K562 (cell line): ENCODE results near the gene FPGS. TPM values are rescaled to one million over a fixed set of nuclear protein-coding genes. Genes with fewer than 3 reads are reported as not detected.

Source experiments
- CSDE1 ChIP-seq, 2 experiments: fragments of 450-650 bp; IDR thresholded peaks; 2 replicates each; pipeline ENCODE4 v1.6.1; 2016; ENCODE audit warnings: mild to moderate bottlenecking in 1 of 2
- DPF2 ChIP-seq: fragments of 450-650 bp; IDR thresholded peaks from 2 replicates; pipeline ENCODE4 v1.6.1; 2016
- FOXJ2 ChIP-seq: fragments of 200-800 bp; sonication (Bioruptor generic); IDR thresholded peaks from 2 replicates; pipeline ENCODE4 v1.6.1; 2016; ENCODE audit warnings: missing genetic modification characterization, missing compliant biosample characterization
- HDAC2 ChIP-seq: fragments of 450-650 bp; IDR thresholded peaks from 2 replicates; pipeline ENCODE4 v1.6.1; 2016; ENCODE audit warnings: mild to moderate bottlenecking
- HDGF ChIP-seq: fragments of 450-650 bp; IDR thresholded peaks from 2 replicates; pipeline ENCODE4 v1.6.1; 2016
- HSF4 ChIP-seq: fragments of 250-450 bp; sonication (Bioruptor Pico); IDR thresholded peaks from 2 replicates; pipeline ENCODE4 v2.1.2; 2022; ENCODE audit warnings: mild to moderate bottlenecking, moderate library complexity, borderline replicate concordance
- LCOR ChIP-seq: sonication (generic); formaldehyde crosslinking; IDR thresholded peaks from 2 replicates; pipeline ENCODE4 v1.8.0; 2022; ENCODE audit warnings: mild to moderate bottlenecking, missing genetic modification reagents
- MAZ ChIP-seq, 2 experiments: fragments of 450-650 bp in 1 of 2; sonication (generic) in 1 of 2; formaldehyde crosslinking; IDR thresholded peaks in 1 of 2; conservative IDR thresholded peaks in 1 of 2; 2 replicates each; pipeline versions ENCODE4 v1.4.0 to v1.5.0; 2020; ENCODE audit warnings: mild to moderate bottlenecking in 1 of 2, missing genetic modification reagents in 1 of 2
- MTA3 ChIP-seq: fragments of 450-650 bp; formaldehyde crosslinking; IDR thresholded peaks from 2 replicates; pipeline ENCODE4 v1.6.1; 2017; ENCODE audit warnings: mild to moderate bottlenecking, borderline replicate concordance
- NFIC ChIP-seq: fragments of 450-650 bp; IDR thresholded peaks from 2 replicates; pipeline ENCODE4 v1.6.1; 2017; ENCODE audit warnings: mild to moderate bottlenecking, inconsistent platforms
- OTX1 ChIP-seq: fragments of 450-650 bp; formaldehyde crosslinking; IDR thresholded peaks from 2 replicates; pipeline ENCODE4 v1.4.0; 2022; ENCODE audit warnings: mild to moderate bottlenecking
- ZNF282 ChIP-seq: sonication (generic); formaldehyde crosslinking; IDR thresholded peaks from 2 replicates; pipeline ENCODE4 v1.8.1; 2023; ENCODE audit warnings: missing genetic modification reagents
- ZNF324 ChIP-seq: fragments of 250-450 bp; sonication (Bioruptor Pico); IDR thresholded peaks from 2 replicates; pipeline ENCODE4 v1.4.0; 2020; ENCODE audit warnings: mild to moderate bottlenecking
- ZNF354B ChIP-seq: fragments of 250-450 bp; sonication (Bioruptor Pico); IDR thresholded peaks from 2 replicates; pipeline ENCODE4 v1.4.0; 2020
- ZNF75A ChIP-seq: fragments of 450-650 bp; formaldehyde crosslinking; IDR thresholded peaks from 2 replicates; pipeline ENCODE4 v1.4.0; 2020; ENCODE audit warnings: mild to moderate bottlenecking
- ZZZ3 ChIP-seq: fragments of 450-650 bp; IDR thresholded peaks from 2 replicates; pipeline ENCODE4 v1.6.1; 2016; ENCODE audit warnings: antibody characterized with exemption, mild to moderate bottlenecking, moderate library complexity
- polyA plus RNA-seq, 8 experiments: library from polyadenylated mRNA; depleted of rRNA in 4 of 8; stranded (reverse) in 5 of 8; unstranded in 3 of 8; fragments of >200 nt; fragmentation: Nextera tagmentation in 2 of 8; fragmentation: Illumina TruSeq in 1 of 8; extraction: Ambion mirVana in 2 of 8; extraction: Trizol in 1 of 8; gene quantifications; 2 replicates each; pipeline versions ENCODE4 v1.2.1 to v1.2.3, GENCODE V29; 2011 to 2014; ENCODE audit warnings: inconsistent platforms in 1 of 8, missing spikeins in 1 of 8
- total RNA-seq, 7 experiments: library from RNA; depleted of rRNA in 6 of 7; stranded (reverse); fragments of >200 nt in 6 of 7; fragmentation: Illumina TruSeq in 2 of 7; extraction: Trizol in 2 of 7; gene quantifications; 2 replicates each; pipeline versions ENCODE4 v1.2.1 to v1.2.3, GENCODE V29; 2011 to 2021; ENCODE audit warnings: low replicate concordance in 1 of 7
- TF ChIP-seq, protein P1 (sequence below): fragments of 450-650 bp; formaldehyde crosslinking; IDR thresholded peaks from 2 replicates; pipeline ENCODE4 v1.4.0; 2022; ENCODE audit warnings: missing genetic modification characterization
- TF ChIP-seq, protein P2 (sequence below): fragments of 250-450 bp; sonication (Bioruptor Pico); IDR thresholded peaks from 2 replicates; pipeline ENCODE4 v1.5.0; 2021
- TF ChIP-seq, protein P3 (sequence below): fragments of 450-650 bp; formaldehyde crosslinking; IDR thresholded peaks from 2 replicates; pipeline ENCODE4 v1.4.0; 2020; ENCODE audit warnings: mild to moderate bottlenecking, moderate library complexity
- TF ChIP-seq, protein P4 (sequence below): sonication (generic); formaldehyde crosslinking; IDR thresholded peaks from 2 replicates; pipeline ENCODE4 v1.9.0; 2022; ENCODE audit warnings: mild to moderate bottlenecking, missing genetic modification reagents

Gene FPGS
- total and polyA plus RNA-seq, 9 of the 15 experiments (the other 6 are each of a cell fraction or from before 2014, with no cell fraction given): 0.84 to 86.4 (median 59.2) TPM

DNA sequence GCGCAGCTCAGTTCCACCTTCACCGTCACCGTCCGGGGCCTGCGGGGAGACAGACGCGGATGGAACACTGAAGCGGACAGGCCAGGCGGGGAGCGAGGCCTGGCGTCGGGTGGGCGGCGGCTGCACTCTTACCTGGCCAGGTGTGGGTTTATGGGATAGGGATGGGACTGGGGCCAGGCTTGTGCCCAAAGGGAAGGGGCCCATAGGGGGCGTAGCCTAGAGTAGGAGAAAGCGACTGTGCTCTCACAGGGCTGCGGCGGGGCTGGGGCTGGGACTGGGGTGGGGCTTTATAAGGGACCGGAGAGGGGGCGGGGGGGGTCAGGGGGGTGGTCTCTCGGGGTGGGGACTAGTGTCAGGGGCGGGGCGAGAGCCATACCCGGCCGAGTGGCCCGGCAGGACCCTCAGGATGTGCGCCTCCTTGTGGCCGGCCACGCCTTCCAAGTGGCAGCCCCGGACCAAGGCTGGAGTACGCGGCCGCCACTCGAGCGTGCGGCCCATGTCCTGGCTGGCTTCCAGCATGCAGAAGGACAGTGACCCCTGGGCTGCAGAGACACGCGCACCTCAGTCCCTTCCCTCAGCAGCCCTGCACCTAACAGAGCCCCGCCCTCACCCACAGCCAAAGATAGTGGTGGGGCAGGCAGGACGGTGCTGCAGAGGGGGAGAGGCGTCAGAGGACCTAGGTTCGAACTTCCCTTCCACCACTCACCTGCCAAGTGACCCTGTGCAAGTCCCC lies 22.8 kb downstream of the FPGS start (continued):
- TF ChIP-seq, protein P1, sequence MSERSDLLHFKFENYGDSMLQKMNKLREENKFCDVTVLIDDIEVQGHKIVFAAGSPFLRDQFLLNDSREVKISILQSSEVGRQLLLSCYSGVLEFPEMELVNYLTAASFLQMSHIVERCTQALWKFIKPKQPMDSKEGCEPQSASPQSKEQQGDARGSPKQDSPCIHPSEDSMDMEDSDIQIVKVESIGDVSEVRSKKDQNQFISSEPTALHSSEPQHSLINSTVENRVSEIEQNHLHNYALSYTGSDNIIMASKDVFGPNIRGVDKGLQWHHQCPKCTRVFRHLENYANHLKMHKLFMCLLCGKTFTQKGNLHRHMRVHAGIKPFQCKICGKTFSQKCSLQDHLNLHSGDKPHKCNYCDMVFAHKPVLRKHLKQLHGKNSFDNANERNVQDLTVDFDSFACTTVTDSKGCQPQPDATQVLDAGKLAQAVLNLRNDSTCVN: no peak
- TF ChIP-seq ZZZ3: no peak
- TF ChIP-seq, protein P2, sequence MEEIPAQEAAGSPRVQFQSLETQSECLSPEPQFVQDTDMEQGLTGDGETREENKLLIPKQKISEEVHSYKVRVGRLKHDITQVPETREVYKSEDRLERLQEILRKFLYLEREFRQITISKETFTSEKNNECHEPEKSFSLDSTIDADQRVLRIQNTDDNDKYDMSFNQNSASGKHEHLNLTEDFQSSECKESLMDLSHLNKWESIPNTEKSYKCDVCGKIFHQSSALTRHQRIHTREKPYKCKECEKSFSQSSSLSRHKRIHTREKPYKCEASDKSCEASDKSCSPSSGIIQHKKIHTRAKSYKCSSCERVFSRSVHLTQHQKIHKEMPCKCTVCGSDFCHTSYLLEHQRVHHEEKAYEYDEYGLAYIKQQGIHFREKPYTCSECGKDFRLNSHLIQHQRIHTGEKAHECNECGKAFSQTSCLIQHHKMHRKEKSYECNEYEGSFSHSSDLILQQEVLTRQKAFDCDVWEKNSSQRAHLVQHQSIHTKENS (CRISPR knock-in tag): no peak
- no peak for TF ChIP-seq OTX1 (CRISPR knock-in tag)
- TF ChIP-seq, protein P3, sequence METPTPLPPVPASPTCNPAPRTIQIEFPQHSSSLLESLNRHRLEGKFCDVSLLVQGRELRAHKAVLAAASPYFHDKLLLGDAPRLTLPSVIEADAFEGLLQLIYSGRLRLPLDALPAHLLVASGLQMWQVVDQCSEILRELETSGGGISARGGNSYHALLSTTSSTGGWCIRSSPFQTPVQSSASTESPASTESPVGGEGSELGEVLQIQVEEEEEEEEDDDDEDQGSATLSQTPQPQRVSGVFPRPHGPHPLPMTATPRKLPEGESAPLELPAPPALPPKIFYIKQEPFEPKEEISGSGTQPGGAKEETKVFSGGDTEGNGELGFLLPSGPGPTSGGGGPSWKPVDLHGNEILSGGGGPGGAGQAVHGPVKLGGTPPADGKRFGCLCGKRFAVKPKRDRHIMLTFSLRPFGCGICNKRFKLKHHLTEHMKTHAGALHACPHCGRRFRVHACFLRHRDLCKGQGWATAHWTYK: no peak
- no peak for TF ChIP-seq HSF4 (CRISPR knock-in tag)
- 0 out of 2 replicates have a peak, but pooled peaks have one; percentile 11 for TF ChIP-seq DPF2
- peak; percentile 96 for TF ChIP-seq NFIC
- TF ChIP-seq ZNF75A (CRISPR knock-in tag): no peak
- no peak for TF ChIP-seq FOXJ2 (tag)
- no peak for TF ChIP-seq CSDE1 (IDR thresholded peaks at IDR 0.05)
- peak; percentile 21; the same call in 1 of the 2 replicates for TF ChIP-seq HDAC2
- TF ChIP-seq ZNF324 (CRISPR knock-in tag): no peak
- no peak for TF ChIP-seq ZNF354B (CRISPR knock-in tag)
- peak; percentile 62 for TF ChIP-seq MAZ (CRISPR knock-in tag; conservative IDR thresholded peaks at IDR 0.05 in 1 of 2, IDR thresholded peaks at IDR 0.05 in 1 of 2)
- 0 out of 2 replicates have a peak, but pooled peaks have one; percentile 20 for TF ChIP-seq HDGF
- peak; percentile 51; the same call in 1 of the 2 replicates for TF ChIP-seq MTA3
- no peak for TF ChIP-seq ZNF282
- TF ChIP-seq LCOR: no peak
- TF ChIP-seq, protein P4, sequence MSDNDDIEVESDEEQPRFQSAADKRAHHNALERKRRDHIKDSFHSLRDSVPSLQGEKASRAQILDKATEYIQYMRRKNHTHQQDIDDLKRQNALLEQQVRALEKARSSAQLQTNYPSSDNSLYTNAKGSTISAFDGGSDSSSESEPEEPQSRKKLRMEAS (CRISPR knock-in tag): 0 out of 2 replicates have a peak, but pooled peaks have one; percentile 18
